Right lobe of liver (tissue), 4 donors: ENCODE results near the gene C16orf86.

Source experiments
- CTCF ChIP-seq, 4 donors: fragments of 200-600 bp in 3 of 4; fragments of 450-650 bp in 1 of 4; IDR thresholded peaks; one replicate each; pipeline versions ENCODE4 v1.5.1 to v1.8.0; 2016 to 2022; ENCODE audit warnings: antibody characterized with exemption in 4 of 4, mild to moderate bottlenecking in 2 of 4
- POLR2A ChIP-seq: fragments of 450-650 bp; IDR thresholded peaks from one replicate; pipeline ENCODE4 v1.6.1; 2017; ENCODE audit warnings: antibody characterized with exemption, mild to moderate bottlenecking
- donor health status: DM: no; HTN: no; CAD: no.
- donor health status: DM: no; HTN: no; CAD: no.
- donor health status: DM: no; HTN: yes; CAD: no.

GRCh38 chr16:67699265-67699664 is 32.7 kb downstream of the C16orf86 start:
- TF ChIP-seq POLR2A (no peak), CTCF (IDR thresholded peaks at IDR 0.05) (no peak)
